Islet of Langerhans (tissue), 1 donor: ENCODE measurements around the gene MRPS27.
"Not testable (repeated sequence)": the region's sequence is repeated elsewhere in the genome, so short reads cannot be mapped to it uniquely, and the experiment has no call there.

Source experiments
- FAIRE-seq: peaks from one replicate; lab custom pipeline; 2011; peaks lifted over from hg19 to GRCh38; lab: Jason Lieb, UNC

MRPS27 gene

DNA sequence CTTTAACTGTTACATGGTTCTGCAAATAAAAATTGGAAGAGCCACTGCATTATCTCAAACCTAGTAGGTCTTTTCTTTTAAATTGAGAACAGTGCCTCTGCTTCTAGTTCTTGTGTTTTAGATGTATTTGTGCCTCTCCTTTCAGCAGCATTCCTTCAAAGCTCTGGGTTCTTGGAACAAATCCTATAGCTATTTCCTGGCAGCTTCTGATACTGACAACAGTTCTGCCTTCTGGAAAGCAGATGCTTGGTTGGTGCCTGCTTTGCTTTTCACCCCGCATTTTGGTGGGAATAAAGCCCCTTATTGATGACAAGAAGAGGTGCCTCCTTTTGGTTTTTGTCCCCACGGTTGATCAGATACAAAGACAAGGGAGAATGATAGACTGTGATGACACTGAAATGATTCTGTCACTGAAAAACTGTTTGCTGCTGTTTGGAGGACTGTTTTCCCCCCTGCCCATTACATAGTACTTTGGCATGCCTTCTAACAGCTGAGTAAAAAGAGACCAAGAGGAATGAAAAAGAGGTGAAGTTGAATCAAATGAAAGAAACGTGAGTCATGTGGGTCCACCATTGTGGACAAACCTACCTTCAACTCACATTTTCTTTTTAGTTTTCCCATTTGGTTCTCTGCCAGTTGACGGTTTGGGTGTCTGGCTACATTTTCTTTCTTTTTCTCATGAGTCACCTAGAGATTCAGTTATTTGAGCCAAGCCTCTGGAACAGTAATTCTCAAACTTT lies 5.7 kb upstream of the MRPS27 start:
- FAIRE-seq, result no peak

DNA sequence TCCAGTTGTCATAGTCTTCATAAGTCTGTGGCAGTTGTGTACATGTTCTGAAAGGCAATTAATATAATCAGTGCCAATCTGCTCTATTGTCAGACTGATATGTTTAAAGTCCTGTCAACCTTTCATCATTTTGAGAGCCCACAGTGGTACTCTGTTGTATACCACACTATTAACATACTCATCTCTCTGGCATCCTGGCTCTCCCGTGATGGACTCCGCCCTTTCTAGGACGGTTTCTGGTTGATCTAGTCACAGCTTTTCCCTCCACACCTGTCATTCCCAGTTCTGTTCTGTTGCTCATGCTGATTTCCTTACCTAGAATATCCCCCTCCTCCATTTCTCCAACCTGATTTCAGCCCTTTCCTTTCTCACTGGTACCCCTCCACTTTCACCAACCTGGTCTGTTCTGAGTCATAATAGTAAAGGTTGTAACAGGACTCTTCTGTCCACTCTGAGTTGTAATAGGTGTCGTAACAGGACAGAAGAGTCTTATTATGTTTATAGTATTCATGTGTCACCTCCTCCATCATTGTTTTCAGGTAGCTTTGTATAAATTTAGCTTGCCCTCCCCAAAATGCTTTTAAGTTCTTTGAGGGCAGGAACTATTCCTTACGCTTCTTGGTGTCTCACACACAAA lies 4.3 kb upstream of the MRPS27 start:
- no peak for FAIRE-seq

DNA sequence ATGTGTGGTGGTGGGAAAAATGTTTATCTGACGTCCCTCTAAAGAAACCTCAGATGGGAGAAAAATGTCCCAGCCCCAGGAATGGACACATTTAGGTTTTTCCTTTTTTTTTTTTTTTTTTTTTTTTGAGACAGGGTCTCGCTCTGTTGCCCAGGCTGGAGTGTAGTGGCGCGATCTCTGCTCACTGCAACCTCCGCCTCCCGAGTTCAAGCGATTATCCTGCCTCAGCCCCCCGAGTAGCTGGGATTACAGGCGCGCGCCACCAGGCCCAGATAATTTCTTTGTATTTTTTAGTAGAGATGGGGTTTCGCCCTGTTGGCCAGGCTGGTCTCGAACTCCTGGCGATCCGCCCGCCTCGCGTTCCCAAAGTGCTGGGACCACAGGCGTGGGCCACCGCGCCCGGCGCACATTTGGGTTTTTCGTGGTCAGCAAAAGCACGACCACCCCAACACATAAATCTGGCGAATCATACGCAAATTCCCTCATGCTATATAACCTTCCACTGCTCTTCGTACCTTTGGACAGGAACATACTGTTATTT lies 535 bp downstream of the MRPS27 start:
- FAIRE-seq, result not testable (repeated sequence)

DNA sequence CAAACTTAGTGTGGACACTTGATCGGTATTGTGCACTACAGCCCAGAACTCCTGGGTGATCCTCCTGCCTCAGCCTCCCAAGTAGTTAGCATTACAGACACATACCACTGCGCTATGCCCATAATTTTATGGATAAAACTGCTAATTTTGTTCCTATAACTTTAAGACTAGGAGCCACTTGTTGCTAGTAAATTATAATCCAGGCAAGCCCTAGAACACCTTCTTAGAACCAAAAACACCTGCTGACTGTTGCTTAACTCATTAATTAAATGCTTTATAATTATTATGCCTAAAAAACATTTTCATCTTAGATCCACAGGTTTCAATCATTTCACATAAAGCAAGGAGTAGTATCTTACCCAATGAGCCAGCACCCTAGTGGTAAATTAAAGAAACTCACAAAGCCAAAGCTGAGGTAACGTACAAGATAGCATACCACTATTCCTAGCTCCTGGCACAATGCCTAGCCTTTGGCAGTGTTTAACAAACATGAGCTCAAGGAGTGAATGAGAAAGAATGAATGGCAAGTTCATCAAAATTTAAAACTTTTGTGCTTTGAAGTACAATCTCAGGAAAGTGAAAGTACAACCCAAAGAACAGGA lies 5.4 kb downstream of the MRPS27 start:
- no peak for FAIRE-seq

DNA sequence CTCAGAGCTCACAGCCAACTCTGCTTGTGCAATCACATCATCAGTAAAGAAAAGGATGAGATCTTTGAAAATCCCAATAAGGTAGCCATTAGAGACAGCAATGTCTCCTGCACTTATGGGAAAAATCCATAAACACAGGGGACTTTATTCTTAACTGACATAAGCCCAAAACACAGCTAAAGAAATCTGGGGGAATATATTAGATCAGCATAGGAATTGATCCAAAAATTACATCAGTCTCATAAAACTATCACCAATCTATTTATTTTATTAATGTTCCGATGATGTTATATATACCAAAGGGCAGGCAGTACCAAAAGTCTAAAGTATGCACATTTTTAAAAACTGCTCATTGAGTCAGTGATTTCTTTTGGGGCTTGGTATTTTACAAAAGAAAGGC lies 6.9 kb downstream of the MRPS27 start:
- no peak for FAIRE-seq

DNA sequence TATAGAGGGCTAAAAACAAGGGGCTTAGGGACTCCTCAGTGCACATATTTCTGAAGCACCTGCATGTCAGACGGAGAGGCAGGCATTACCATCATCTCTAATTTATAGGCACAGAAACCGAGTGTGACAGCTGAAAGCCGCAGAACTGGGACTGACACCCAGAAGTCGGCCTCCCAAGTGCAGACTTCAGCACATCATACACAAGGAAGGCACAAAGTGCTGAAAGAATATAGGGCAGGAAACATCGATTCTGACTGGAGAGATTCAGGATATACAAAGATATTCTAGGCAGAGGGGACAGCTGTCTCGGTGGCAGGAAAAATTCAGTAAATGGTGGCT lies 11.2 kb downstream of the MRPS27 start:
- FAIRE-seq, result no peak

DNA sequence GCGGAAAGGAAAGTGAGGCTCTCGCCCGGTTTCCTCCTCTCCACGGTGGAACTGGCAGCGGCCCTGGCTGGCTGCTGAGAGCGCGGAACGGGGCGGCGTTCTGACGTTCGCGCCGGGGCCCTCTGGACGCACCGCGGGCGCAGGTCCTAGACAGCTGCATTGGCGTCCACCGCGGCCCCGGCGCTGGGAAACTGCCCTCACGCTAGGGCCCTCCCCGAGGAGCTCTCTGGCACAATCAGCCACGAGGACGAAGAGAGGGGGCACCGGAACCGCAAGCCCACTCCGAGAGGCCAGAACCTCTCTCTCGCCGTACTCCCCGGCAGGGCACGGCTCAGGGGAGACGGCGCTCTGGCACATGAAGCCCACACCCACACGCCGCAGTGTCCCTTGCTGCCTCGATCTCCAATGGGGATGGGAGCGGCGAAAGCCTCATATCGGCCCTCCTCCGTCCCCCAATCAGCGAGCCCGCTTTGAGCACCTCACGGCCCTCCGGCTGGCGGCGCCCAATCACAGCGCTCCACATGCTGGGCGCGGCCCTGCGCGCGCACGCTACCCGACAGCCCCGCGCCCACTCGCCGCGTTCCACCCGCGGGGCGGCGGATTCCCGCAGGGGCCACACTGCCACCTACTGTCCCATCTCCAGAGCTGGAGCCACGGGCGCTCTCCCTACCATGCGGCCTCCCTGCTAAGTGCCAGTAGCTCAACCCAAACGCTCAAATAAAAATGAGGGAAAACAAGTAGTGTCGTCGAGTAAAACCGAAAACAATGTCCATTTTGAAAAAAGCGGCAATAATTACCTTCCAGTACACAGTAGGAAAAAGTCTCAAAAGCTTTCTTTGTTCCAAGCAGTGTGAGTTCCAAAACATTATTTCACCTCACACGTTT lies 11.8 kb downstream of the MRPS27 start:
- FAIRE-seq, result no peak

DNA sequence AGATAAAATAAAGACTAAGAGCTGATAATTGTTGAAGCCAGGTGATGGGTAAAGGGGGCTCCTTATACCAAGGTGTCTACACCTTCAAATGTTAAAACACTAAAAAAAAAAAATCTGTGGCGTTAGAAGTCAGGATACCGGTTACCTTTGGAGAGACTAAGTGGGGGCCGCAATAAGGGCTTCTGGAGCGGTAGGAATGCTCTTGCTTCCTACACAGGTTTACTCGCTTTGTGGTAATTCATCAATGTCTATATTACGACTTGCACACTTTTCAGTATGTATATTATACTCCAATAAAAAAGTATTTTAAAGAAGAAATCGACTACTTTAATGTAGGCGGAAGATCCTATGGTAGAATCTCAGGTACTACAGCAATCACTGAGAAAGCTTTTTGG lies 12.5 kb downstream of the MRPS27 start:
- FAIRE-seq, result no peak

DNA sequence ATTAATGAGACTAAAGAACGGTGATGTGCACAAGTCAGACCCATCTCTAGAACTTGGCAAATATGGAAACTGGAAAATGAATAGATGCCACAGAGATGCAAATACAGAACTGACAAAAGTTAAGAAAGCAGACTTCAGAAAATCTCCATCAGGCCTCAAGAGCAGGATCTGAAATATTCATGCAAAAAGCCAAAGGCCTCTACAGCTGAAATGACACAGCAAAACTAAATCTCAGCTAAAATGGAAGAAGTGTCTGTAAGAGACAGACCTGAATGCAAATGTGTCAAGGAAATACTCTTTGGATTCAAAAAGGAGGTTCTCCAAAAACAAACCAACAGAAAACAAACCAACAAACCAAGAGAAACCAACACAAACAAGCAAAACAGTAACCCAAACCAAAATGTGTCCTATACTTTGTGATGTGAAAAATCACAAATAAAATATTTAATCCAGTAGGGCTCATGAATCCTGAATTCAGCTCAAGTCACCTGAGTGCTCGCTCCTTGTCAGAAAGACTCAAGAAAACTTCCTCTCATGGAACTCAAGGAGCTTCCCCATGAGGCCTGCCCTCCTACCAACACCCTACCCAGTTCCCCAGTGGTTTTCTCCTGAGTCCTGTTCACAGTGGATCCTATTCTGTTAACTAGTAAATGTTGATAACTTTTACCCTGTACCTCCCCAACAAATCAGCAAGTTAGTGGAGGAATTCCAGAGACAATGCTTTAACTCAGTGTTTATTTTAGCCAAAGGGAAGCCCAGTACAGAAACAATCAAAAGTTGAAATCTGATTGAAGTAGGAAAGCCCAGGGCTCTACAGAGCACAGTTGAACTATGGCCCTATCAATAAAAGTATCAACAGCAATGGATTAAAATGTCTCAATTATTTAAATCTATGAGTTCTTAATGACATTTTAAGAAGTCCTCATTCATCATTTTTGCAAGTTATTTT lies 14.6 kb downstream of the MRPS27 start:
- FAIRE-seq, result no peak

DNA sequence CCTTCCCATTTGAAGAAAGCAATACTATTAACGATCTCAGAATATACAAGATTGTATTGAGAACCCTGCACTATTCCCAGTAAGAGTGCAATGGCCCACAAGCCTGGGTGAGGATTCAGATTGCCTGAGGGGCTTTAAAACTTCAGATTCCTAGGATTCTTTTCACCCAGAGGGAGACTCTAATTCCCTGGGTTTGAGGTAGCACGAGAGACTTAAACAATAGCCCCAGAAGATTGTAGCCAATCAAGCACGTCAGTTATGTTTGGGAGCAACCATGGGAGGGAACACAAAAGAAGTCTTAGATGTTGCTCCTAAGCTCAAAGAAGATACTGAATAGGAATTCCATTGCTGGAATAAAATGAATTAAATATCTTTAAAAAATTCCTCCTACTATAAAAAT lies 17.9 kb downstream of the MRPS27 start:
- no peak for FAIRE-seq

DNA sequence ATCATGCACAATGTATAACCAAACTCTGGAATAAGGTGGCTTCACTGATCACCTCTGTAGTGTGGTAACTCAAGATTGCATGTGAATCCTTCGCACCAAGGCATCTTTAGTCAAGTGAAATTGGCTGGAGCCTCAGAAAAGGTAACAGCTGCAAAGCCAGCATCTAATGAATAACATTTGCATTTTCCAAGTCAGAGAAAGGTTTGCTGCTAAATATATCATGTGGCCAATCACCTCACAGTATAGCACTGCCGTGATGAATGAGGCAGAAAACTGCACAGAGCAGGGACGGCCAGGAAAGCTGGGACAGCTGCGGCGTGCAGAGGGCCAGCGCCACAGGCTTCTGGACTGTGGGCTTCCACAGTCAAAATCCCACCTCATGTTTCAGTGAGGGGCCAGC lies 18.5 kb downstream of the MRPS27 start:
- FAIRE-seq, result no peak

DNA sequence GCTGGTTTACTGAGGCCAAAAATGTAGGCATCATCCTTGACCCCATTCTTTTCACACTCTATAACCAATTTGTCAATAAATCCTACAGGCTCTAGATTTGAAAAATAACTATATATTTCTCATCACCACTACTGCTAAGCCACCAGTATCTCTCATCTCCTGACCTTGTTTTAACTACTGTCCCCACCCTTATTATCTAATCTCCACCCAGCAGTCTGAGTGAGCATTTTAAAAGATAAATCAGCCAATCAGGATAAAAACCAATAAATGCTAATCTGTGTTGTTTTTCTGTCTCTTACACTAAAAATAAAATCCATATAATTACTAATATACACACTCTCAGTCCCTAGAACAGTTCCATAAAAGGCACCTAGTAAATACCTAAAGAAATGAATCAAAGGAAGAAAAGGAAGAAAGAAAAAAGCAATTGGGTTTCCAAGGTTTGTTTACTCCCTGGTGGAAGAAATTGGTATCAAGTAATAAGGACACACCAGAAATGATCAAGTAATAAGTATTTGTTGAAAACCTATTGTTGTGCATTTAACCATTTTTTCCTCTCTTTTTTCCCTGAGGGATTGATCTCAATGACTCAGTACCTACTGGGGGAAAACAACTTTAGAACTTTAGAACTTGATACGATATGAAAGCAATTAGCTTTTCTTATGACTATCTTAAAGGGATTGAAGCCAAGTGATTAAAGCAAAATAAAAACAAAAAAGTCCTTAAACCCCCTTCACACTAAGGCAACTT lies 19.3 kb downstream of the MRPS27 start:
- peak; percentile 51 for FAIRE-seq

DNA sequence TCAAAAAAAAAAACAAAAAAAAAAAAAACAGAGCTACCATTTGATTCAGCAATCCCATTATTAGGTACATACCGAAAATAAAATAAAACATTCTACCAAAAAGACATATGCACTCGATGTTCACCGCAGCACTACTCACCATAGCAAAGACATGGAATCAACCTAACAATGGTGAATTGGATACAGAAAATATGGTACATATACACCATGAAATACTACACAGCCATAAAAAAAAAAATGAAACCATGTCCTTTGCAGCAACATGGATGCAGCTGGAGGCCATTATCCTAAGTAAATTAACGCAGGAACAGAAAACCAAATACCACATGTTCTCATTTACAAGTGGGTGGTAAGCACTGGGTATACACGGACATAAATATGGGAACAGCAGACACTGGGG lies 21.3 kb downstream of the MRPS27 start:
- FAIRE-seq, result no peak

DNA sequence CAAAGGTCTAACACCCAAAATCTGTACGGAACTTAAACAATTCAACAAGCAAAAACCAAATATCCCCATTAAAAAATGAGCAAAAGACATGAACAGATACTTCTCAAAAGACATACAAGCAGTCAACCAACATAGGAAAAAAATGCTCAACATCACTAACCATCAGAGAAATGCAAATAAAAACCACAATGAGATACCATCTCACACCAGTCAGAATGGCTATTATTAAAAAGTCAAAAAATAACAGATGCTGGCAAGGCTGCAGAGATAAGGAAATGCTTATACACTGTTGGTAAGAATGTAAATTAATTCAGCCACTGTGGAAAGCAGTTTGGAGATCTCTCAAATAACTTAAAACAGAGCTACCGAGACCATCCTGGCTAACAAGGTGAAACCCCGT lies 21.9 kb downstream of the MRPS27 start:
- FAIRE-seq, result peak; percentile 45

DNA sequence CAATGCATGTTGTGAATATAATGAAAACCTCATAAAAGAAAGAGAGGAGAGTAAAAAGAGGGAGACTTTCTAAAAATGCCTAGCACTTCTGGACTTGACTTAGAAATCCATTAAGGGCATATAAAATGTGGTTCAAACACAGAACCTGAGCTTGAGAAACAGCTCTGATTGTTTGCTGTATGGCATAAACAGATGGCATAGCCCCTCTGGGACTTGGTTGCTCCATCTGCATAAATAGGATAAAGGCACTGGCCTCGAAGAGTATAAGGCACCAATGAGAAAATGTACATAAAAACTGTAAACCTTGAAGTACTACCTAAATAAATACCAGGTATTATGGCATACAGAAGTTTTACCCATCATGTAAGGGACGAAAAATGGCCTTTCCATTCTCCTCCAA lies 23.8 kb downstream of the MRPS27 start:
- FAIRE-seq, result no peak

DNA sequence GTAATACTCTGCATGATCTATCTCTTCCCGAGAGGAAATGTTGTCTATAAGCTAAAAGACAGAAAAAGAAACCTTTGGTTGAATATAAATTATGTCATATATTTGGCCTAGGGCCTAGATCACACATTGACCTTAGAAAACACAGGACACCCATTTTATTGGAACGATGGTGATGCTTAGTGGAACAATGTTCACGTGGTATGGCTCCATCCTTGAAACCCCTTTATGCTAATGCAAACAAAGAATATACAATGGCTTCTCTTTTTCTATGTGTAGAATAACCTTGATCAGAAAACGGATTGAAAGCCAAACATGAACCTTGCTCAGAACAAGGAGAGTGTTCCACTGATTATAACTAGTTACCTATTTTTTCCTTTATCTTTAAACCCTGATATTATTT lies 24.5 kb downstream of the MRPS27 start:
- no peak for FAIRE-seq

DNA sequence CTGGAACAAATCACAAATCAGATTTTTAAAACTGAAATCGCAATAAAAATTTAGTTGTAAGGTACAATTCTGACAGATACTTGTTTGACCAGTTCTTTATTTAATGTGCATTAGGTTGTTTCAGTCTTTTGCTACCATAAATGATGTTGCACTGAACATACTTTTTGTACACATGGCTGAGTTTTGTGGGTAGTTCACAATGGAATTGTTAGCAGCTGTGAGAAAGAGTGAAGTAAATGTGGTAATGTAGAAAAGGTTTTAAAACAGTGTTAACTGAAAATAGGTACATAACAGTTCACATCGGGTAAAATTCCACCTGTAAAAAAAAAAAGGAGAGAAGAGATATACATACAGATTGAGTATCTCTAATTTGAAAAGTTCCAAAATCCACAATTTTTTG lies 25.6 kb downstream of the MRPS27 start:
- peak; percentile 65 for FAIRE-seq

DNA sequence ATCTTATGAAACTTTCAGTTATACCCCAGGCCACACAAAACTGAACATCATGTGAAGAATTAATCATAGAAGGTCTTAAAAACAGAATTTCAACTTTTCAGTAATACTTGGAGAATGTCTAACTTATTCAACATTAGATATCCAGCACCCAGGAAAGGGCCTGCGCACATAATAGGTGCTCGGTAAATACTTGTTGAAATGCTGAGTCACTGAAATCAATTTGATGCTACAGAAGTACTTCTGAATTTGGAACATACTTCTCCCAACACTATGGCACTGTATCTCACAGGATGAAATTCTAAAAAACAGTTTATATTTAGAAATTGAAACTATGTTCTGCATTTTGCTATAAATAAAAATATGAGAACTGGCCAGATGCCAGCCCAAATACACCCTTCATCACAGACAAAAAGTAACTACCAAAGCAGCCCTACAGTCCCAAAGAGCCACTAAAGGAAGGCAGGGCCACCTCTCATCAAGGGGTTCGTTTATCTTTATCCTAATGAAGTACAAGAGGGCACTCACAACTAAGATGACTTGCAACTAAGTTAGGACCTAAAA lies 26.5 kb downstream of the MRPS27 start:
- FAIRE-seq, result no peak

DNA sequence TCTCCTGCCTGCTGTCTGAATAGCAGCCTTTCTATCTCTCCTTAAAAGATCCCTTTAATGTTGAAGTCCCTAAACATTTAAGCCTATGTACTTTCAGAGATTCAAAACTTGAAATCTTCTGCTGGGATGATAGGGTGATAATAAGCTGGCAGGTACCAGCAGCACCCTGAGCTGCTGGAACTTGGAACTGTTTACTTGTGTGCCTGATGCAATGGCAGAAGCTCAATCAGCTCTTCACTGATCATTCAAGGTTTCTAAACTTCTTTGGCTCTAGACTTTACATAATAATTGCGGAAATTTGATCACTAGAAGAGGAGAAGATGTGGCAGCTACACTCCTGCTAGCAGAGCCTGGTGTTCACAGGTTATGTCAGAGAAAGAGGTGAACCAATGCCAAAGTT lies 27.6 kb downstream of the MRPS27 start:
- FAIRE-seq, result no peak

DNA sequence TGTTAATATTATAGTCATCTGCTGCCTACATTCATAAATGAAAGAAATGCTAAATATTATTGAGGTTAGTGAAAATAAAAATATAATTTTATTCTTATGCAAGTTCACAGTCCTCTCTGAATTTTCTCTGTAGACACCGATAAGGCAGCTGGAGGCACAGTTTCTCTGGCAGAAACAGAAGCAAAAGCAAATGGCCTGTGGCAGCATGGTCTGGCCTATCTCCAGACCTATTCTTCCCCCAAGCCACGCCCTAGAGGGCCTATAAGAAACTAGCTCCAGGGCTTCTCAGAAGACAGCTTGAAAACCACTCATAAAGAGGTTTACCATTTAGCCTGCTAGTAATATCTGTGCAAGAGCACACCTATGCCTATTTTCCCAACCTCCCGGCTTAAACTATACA lies 28.4 kb downstream of the MRPS27 start:
- peak; percentile 5 for FAIRE-seq
